GM21723 (cell line): ENCODE results near the gene GPR152.
"Not testable (repeated sequence)": the region's sequence is repeated elsewhere in the genome, so short reads cannot be mapped to it uniquely, and the experiment has no call there.

Experiments
- ATAC-seq: cut with Tn5 transposase; IDR thresholded peaks from one replicate; pipeline ENCODE4 v1.9.1; 2021; ENCODE audit warnings: mild to moderate bottlenecking, moderate library complexity; ENCODE audit not compliant: unreplicated experiment

GPR152 gene

GRCh38 chr11:67489885-67490726 is 37.6 kb upstream of the GPR152 start:
- ATAC-seq: no peak

- no peak for ATAC-seq
Observed at GRCh38 chr11:67489203-67489884, 36.8 kb upstream of the GPR152 start.

DNA sequence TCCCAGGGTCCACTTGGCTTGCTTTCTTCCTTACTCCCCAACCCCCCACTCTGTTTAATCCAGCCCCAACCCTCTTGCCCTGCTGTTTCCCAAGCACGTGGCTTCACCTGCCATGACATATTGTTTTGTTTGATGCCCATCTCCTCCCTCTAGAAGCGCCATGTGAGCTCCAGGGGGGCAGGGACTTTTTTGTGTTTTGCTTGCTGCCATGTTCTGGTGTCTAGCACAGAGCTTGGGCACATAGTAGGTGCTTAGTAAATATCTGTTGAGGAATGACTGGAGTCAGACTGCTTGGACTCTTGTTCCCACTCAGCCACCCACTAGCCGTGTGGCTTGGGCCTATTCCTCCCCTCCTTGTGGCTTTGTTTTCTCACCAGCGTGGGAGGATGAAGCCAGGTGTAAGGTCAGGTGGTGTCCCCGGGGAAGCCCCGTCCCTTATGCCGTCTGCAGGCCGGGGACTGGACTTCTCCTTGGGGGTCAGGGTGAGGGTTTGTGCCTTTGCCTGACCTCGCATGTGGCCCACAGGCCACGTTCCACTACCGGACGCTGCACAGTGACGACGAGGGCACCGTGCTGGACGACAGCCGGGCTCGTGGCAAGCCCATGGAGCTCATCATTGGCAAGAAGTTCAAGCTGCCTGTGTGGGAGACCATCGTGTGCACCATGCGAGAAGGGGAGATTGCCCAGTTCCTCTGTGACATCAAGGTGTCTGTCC is 34.1 kb upstream of the GPR152 start:
- ATAC-seq: no peak

DNA sequence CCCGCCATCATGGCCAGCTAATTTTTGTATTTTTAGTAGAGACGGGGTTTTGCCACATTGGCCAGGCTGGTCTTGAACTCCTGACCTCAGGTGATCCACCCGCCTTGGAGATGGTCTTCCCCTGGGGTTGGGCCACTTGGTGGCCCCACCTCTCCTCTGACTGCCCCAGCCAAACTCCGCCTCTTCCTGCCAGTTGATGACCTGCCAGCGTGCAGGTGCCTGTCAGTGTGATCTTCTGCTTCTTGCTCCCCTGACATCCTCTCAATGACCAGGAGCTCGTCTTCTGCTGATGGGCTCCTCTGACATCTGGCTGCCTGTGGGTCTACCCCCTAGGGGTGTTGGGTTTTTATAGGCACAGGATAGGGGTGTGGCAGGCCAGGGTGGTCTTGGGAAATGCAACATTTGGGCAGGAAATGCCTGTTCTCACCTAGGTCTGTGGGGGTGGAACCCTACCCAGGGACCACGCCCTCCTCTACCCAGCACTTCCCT is 33.4 kb upstream of the GPR152 start:
- not testable (repeated sequence) for ATAC-seq

DNA sequence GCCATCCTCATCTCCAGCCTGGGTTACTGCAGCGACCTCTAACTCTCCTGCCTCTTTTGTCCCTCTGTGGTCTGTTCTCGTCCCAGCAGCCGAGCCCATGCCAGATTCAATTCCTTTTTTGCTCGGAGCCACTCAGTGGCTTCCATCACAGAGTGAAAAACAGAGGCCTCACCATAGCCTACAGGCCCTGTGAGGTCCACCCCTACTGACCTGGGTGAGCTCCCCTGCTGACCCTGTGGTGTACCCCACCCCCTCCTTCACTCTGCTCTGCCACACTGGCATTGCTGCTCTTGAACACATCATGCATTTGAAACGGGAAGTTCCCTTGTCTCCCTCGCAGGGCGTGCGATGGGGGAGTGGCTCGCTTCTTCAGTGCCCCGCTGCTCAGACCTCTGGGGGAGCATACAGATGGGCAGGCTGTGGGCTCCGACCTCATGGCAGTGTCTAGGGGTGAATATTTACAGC is 32.4 kb upstream of the GPR152 start:
- ATAC-seq: no peak

DNA sequence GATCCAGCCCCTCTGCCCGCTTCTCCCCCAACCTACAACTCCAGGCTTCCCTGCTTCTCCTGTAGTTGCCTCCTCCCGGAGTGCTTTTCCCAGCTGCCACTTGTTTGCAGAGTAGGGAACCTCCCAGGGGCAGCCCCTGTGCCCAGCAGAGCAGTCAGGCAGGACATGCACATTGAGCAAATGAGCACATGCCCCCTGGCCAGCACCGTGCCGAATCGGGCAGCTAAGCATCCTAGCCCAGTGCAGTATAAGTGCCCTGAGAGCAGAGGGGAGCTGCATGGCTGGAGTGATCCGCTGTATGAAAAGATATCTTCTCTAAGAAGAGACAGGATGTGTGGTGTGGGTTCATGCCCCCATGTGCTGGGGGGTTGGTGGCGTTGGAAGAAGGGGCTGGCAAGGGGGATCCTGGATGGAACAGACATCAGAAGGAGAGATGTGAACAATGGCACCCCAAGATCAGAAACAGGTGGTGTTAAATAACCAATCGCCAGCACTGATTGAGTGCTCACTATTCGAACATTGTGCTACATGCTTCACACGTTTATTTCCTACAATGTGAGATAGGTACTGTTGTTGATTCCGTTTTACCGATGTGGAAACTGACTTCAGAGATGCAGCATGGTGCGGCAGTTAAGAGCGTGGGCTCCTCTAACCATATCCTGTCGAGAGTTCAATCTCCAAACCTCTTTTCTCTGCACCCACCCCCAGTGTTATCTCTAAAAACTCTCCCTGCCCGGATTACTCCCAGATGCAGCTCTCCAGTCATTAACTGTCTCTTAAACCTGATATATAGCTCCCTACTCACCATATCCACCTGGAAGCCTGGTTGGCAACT is 31.5 kb upstream of the GPR152 start:
- ATAC-seq: no peak

- peak; percentile 54 for ATAC-seq
Observed at GRCh38 chr11:67482827-67483798, 30.6 kb upstream of the GPR152 start, which contains the start of gene AIP. Gene AIP (plus strand): TSS chr11:67483026. CDS start chr11:67483159, 133 bp downstream.

- ATAC-seq: peak; percentile 0
Observed at GRCh38 chr11:67482275-67482826, 29.8 kb upstream of the GPR152 start.

DNA sequence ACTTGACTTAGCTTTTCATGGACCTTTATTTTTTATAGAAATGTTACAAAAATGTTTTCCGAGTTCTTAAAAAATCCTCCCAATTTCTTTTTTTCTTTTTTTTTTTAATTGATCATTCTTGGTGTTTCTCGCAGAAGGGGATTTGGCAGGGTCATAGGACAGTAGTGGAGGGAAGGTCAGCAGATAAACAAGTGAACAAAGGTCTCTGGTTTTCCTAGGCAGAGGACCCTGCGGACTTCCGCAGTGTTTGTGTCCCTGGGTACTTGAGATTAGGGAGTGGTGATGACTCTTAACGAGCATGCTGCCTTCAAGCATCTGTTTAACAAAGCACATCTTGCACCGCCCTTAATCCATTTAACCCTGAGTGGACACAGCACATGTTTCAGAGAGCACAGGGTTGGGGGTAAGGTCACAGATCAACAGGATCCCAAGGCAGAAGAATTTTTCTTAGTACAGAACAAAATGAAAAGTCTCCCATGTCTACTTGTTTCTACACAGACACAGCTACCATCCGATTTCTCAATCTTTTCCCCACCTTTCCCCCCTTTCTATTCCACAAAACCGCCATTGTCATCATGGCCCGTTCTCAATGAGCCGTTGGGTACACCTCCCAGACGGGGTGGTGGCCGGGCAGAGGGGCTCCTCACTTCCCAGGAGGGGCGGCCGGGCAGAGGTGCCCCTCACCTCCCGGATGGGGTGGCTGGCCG is 25.0 kb upstream of the GPR152 start:
- not testable (repeated sequence) for ATAC-seq

DNA sequence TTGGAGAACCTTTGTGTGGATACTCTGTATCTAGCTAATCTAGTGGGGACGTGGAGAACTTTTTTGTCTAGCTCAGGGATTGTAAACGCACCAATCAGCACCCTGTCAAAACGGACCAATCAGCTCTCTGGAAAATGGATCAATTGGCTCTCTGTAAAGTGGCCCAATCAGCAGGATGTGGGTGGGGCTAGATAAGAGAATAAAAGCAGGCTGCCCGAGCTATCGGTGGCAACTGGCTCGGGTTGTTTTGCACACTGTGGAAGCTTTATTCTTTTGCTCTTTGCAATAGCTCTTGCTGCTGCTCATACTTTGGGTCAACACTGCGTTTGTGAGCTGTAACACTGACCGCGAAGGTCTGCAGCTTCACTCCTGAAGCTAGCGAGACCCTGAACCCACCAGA is 24.2 kb upstream of the GPR152 start:
- not testable (repeated sequence) for ATAC-seq

GRCh38 chr11:67472882-67473281 is 20.4 kb upstream of the GPR152 start:
- no peak for ATAC-seq

GRCh38 chr11:67470337-67471002 is 17.9 kb upstream of the GPR152 start:
- no peak for ATAC-seq

DNA sequence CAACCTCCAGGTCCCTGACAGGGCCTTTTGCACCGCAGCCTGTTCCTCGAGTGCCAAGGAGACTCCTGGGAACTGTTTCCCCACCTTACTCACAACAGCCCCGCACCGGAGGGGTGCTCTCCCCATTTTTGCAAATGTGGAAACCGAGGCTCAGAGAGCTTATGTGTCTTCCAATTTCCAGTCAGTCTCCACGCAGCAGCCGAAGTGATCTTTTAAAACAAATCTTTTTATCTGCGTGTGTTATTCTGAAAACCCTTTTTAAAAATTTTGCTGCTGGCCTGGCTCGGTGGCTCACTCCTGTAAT is 16.9 kb upstream of the GPR152 start:
- ATAC-seq: no peak

DNA sequence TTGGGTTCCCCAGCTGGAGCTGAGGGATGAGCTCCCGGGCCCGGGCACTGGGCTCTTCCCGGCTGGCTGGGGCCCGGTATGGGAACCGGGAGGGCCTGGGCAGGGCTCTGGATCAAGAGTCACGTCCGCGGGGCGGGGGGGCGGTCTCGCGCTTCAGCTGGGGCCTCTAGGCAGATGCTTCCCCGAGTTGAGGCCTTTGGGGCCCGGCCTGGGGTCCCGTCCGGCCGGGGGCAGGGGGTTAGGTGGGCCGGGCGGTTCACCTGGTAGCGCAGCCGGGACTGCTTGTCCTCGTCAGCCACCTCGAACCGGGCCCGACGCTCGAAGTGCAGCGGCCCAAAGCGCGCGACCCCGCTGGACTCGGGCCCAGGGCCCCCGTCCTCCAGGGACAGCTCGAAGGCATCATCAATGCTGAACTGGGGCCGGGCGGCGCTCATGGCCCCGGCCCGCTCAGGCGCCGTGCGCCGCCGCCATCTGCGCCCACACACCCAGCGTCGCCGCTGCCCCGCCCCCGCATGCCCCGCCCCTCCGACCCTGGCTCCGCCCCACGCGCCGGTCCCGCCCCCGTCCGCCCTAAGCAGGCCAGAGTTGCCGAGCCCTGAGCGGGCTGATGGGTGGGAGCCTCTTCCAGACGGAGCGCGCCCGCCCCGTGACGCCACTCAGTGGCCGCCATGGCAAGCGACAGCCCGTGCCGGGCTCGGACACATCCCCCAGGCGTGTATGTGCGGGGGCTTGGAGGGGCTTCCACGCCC is 16.4 kb upstream of the GPR152 start, which contains the start of gene TMEM134:
Gene TMEM134 (minus strand): TSS at position 493 of the 749 bp plus-strand sequence. CDS start 59 bp downstream, at position 434.
- ATAC-seq: peak; percentile 69

GRCh38 chr11:67468456-67468758 is 15.9 kb upstream of the GPR152 start:
- no peak for ATAC-seq

DNA sequence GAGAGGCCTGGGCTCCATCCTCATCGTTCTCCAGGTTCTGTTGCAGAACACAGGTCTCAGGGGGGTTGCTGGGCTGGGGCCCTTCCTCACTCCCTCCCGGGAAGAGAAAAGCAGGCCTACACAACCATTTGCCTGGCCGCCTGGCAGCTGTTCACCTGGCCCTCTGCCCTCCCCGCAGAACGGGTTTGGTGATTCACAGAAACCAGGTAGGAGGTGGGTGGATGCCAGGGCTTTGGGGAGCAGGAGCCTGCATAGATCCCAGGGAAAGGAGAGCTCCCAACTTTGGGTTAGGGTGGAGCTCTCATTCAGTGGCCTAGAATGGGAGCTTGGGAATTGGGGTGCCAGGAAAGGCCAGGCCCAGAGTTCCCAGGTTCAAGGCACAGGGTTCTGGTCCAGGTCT is 15.5 kb upstream of the GPR152 start:
- ATAC-seq: no peak
